Putamen (tissue), 1 donor: ENCODE results near the gene THSD7B.

ENCODE experiments used
- DNase-seq: peaks from one replicate; pipeline ENCODE4 v3.0.0-alpha.2; 2016; ENCODE audit warnings: low spot score

The THSD7B gene

GRCh38 chr2:137700681-137701080, 935.3 kb downstream of the THSD7B start:
- DNase-seq: no peak

- DNase-seq: no peak
Observed at GRCh38 chr2:137705296-137705695, 940.0 kb downstream of the THSD7B start.

GRCh38 chr2:137706786-137707613, 941.7 kb downstream of the THSD7B start:
- DNase-seq: no peak

- DNase-seq: no peak
Observed at GRCh38 chr2:137708311-137708710, 943.0 kb downstream of the THSD7B start.

- DNase-seq: no peak
Observed at GRCh38 chr2:137715731-137716191, 950.4 kb downstream of the THSD7B start.

- DNase-seq: no peak
Observed at GRCh38 chr2:137718786-137719185, 953.4 kb downstream of the THSD7B start.

GRCh38 chr2:137721733-137722132, 956.4 kb downstream of the THSD7B start:
- no peak for DNase-seq

GRCh38 chr2:137724912-137725311, 959.6 kb downstream of the THSD7B start:
- DNase-seq: no peak
